ENCODE results near the gene IGSF21. TPM values are rescaled to one million over a fixed set of nuclear protein-coding genes. Genes with fewer than 3 reads are reported as not detected.
A peak's percentile ranks its signal among the peaks of the same experiment; 100 is the strongest.

The IGSF21 gene
- total RNA-seq, 1 donor: not detected

DNA sequence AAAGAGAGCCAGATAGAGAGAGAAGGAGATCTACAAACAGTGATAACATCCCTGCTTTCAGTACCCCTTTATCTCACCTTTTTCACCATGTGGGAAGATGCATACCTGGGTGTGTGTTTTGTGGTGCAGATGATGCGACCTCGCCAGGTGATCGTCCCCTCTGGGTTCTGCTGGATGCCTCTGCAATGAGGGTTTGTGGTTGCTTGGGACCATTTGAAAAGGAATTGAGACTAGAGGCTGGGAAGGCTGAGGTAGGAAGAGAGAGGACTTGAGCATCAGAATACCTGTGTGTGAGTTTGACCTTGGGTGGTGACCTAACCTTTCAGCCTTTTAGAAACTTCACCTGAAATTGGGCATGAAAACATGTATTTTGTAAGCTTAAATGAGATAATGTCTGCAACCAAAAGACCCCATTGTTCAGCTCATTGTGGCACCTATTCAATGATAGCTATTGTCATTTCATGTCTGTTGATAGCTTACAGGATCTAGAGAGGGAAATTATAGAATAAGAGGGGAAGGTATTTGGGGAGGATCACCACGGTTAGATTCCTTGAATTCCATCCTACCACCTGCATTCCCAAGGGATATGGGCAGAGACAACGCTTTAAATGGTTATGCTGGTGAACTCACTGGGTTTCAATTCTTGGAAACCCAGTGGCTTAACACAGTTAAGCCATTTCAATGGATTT lies 125.7 kb downstream of the IGSF21 start:
- TF ChIP-seq, protein P1, sequence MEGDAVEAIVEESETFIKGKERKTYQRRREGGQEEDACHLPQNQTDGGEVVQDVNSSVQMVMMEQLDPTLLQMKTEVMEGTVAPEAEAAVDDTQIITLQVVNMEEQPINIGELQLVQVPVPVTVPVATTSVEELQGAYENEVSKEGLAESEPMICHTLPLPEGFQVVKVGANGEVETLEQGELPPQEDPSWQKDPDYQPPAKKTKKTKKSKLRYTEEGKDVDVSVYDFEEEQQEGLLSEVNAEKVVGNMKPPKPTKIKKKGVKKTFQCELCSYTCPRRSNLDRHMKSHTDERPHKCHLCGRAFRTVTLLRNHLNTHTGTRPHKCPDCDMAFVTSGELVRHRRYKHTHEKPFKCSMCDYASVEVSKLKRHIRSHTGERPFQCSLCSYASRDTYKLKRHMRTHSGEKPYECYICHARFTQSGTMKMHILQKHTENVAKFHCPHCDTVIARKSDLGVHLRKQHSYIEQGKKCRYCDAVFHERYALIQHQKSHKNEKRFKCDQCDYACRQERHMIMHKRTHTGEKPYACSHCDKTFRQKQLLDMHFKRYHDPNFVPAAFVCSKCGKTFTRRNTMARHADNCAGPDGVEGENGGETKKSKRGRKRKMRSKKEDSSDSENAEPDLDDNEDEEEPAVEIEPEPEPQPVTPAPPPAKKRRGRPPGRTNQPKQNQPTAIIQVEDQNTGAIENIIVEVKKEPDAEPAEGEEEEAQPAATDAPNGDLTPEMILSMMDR (IDR thresholded peaks at IDR 0.05; ENCODE audit: insufficient read depth, low read length): no peak
- no peak for DNase-seq (ENCODE audit: low read depth)
- H3K4me3 ChIP-seq (ENCODE audit: low read depth, low read length): no peak overlapping the region

DNA sequence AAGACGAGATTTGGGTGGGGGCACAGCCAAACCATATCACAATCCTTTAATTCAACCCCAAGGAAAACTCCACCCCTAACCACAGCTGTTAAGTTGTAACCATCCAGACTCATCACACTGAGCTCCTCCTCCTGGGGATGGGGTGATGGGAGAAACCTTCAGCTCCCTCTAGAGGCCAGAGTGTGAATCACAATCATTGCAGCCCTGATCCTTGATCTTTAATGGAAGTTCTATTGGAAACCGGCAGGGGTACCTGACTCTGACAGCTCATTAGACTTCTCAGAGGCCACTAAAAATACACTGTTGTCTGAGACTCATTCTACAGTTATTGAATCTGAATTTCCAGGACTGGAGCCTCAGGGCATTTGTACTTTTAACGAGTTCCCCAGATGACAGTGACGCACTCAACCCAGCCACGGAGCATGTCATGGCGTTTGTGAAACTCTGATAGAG lies 127.2 kb downstream of the IGSF21 start:
- TF ChIP-seq, protein P1 (IDR thresholded peaks at IDR 0.05; ENCODE audit: insufficient read depth, low read length): peak; percentile 43
- DNase-seq (ENCODE audit: low read depth): peak; percentile 4

DNA sequence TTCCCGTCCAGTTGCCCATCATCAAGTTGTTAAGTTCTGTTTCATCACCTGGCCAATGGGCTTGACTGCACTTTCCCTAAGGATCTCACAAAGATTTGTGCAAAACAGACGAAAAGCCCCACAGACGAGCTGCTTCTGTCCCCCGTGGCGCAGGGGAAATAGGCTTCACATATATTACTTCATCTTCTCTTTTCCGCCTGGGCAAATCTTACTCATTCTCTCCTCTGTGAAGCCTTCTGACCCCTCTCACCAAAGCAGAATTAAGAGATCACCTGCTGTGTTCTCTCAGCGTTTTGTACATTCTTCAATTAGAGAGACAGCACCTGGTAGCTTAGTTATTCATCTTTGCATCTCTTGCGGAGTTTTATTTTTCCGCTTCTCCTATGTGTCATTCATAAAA lies 129.8 kb downstream of the IGSF21 start:
- H3K4me3 ChIP-seq (ENCODE audit: low read depth, low read length): no peak overlapping the region
- no peak for DNase-seq (ENCODE audit: low read depth)
- TF ChIP-seq, protein P1 (IDR thresholded peaks at IDR 0.05; ENCODE audit: insufficient read depth, low read length): no peak

More for the DNA sequence above, 127.2 kb downstream of the IGSF21 start:
- H3K4me3 ChIP-seq (ENCODE audit: low read depth, low read length): no peak overlapping the region

DNA sequence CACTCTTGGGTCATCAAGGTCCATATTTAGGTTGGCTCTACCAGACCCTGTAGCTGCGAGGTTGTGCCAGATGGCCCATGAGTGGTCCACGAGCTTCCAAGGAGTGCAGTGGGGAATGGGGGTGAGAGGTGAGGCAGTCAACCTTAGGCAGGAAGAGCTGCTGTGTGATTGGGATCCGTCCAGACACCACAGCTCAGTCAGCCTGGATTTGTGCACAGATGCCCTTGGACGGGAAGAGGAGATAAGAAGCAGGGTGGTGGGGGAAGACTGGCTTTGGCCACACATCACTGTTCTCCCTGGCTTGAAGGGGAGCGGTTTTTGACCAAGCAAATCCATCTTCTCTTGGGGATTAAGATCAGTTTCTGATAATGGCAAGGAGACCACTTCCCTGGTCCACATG lies 130.6 kb downstream of the IGSF21 start:
- DNase-seq (ENCODE audit: low read depth): no peak
- H3K4me3 ChIP-seq (ENCODE audit: low read depth, low read length): no peak overlapping the region
- TF ChIP-seq, protein P1 (IDR thresholded peaks at IDR 0.05; ENCODE audit: insufficient read depth, low read length): no peak

DNA sequence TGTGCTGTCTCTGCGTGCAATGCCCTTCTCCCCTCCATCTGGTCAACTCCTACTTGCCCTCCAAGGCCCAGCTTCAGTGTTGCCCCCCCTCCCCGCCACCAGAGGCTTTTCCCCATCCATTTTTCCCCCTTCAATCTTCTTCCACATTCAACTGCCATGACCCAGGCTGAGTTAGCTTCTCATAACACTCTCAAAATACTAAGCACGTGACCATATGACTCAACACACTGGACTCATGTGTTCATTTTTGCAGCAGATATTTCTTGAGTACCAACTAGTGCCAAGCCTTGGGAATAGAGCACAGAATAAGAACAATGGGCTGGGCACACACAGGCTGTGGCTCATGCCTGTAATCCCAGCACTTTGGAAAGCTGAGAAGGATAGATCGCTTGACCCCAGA lies 132.1 kb downstream of the IGSF21 start:
- TF ChIP-seq, protein P1 (IDR thresholded peaks at IDR 0.05; ENCODE audit: insufficient read depth, low read length): no peak
- no peak for DNase-seq (ENCODE audit: low read depth)
- no peak overlapping the region for H3K4me3 ChIP-seq (ENCODE audit: low read depth, low read length)

DNA sequence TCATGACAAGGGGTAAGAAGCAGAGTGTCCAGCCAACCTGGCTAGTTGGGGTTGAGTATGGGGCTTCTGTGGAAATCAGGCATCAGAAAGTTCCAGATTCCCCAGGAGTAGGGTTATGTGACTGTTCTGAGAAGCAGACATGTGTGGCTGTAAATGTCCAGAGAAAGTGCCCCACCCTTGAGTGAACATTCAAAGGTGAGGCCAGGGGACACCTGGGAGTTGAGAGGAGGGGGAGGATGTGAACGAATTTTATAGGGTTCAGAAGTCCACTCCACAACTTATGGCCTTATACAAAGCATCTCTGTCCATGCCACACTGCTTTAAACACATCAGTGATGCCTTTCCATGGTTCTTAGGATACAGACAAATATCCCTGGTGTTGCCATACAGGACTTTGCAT lies 133.3 kb downstream of the IGSF21 start:
- H3K4me3 ChIP-seq (ENCODE audit: low read depth, low read length): no peak overlapping the region
- TF ChIP-seq, protein P1 (IDR thresholded peaks at IDR 0.05; ENCODE audit: insufficient read depth, low read length): no peak
- no peak for DNase-seq (ENCODE audit: low read depth)

DNA sequence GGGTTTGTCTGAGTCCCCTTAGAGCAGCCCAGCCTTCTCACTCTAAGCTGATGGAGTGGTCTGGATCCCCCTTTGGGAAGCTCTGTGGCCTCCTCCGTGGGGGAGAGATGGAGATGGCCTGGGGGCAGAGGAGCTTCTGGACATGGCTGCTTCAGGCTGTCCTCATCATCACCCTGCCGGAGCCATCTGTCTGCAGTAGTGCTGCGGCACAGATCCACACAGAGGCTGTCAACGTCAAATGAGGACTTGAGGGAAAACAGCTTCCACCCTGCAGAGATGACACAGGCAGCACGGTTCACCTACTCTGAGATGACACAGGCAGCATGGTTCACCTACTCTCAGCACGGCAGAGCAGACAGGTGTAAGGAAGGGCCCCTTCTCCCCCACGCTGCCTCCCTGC lies 134.3 kb downstream of the IGSF21 start:
- no peak for DNase-seq (ENCODE audit: low read depth)
- no peak overlapping the region for H3K4me3 ChIP-seq (ENCODE audit: low read depth, low read length)
- TF ChIP-seq, protein P1 (IDR thresholded peaks at IDR 0.05; ENCODE audit: insufficient read depth, low read length): no peak

Data from fibroblast of the aortic adventitia (primary cell).